SU-DHL-6 (cell line): ENCODE measurements around the gene RESF1.

ENCODE experiments used
- EZH2phosphoT487 ChIP-seq: fragments of 200-600 bp; sonication (generic), shearing (Covaris generic); conservative IDR thresholded peaks from 2 replicates; pipeline ENCODE4 v1.6.1; 2018; ENCODE audit warnings: mild to moderate bottlenecking, antibody characterized with exemption, low read length, moderate library complexity, mixed read lengths
- TF ChIP-seq, protein P1 (sequence below): fragments of 200-600 bp; sonication (generic); IDR thresholded peaks from one replicate; pipeline ENCODE4 v1.5.1; 2017; ENCODE audit warnings: antibody characterized with exemption, mild to moderate bottlenecking, low read length, moderate library complexity; ENCODE audit not compliant: insufficient read depth, poor library complexity, severe bottlenecking

DNA sequence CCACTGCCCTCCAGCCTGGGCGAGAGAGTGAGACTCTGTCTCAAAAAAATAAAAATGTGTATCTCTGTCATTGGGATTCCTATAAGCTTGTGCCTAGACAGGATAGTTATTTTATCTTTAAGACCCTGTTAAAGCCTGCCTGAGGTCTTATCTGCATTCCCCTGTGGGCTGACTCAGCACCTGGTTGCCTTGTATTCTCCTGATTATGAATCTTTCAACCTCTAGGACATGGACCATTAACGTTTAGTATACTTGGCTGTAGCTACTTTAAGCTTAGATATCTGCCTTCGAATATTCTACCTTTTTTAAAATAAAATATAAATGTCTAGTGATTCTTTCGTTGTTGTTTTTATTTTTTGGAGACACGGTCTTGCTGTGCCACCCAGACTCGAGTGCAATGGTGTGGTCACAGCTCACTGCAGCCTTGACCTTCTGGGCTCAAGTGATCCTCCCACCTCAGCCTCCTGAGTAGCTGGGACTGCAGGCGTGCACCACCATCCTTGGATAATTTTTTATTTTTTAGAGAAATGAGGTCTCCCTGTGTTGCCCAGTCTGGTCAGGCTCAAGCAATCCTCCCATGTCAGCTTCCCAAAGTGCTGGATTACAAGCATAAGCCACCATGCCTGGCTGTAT lies 41.3 kb downstream of the RESF1 start:
- TF ChIP-seq, protein P1, sequence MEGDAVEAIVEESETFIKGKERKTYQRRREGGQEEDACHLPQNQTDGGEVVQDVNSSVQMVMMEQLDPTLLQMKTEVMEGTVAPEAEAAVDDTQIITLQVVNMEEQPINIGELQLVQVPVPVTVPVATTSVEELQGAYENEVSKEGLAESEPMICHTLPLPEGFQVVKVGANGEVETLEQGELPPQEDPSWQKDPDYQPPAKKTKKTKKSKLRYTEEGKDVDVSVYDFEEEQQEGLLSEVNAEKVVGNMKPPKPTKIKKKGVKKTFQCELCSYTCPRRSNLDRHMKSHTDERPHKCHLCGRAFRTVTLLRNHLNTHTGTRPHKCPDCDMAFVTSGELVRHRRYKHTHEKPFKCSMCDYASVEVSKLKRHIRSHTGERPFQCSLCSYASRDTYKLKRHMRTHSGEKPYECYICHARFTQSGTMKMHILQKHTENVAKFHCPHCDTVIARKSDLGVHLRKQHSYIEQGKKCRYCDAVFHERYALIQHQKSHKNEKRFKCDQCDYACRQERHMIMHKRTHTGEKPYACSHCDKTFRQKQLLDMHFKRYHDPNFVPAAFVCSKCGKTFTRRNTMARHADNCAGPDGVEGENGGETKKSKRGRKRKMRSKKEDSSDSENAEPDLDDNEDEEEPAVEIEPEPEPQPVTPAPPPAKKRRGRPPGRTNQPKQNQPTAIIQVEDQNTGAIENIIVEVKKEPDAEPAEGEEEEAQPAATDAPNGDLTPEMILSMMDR: no peak
- no peak for TF ChIP-seq EZH2phosphoT487
